ENCODE data around the gene SAMD13. TPM values are rescaled to one million over a fixed set of nuclear protein-coding genes. Genes with fewer than 3 reads are reported as not detected.

Gene SAMD13
- total and polyA plus RNA-seq, 10 of the 15 experiments (the other 5 are each of a cell fraction or from before 2014, with no cell fraction given): 0.81 to 1.9 (median 1.2) TPM; not detected in 1

DNA sequence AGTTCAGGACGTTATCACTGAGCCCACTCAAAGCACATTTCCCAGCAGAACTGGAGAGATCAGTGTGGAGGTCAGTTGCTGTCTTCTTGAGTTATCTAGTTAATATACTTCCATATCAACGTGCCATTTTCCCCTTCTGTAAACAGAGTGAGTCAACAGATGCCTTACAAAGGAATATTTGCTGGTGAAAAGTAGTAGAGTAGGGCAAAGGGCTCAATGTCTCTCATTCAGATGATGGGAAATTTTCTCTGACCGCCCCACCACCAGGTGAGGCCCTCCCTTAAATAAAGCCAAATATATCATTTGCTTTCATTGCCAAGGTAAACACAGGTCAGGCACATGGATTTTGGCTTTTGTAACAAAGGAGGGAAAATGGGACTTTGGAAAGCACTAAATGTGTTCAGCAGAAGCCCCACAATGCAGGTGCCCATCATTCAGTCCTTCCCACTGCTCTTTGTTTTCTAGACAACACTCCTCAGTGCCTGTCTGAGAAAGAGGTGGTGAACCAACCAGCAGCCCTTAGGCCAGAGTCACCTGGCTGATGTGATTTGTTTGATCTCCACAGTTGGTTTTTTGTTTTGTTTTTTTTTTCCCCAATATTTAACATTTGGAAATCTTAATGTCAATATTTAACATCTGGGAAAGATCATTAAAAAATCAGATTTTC, 40.5 kb upstream of the SAMD13 start (continued):
- TF ChIP-seq, protein P1, sequence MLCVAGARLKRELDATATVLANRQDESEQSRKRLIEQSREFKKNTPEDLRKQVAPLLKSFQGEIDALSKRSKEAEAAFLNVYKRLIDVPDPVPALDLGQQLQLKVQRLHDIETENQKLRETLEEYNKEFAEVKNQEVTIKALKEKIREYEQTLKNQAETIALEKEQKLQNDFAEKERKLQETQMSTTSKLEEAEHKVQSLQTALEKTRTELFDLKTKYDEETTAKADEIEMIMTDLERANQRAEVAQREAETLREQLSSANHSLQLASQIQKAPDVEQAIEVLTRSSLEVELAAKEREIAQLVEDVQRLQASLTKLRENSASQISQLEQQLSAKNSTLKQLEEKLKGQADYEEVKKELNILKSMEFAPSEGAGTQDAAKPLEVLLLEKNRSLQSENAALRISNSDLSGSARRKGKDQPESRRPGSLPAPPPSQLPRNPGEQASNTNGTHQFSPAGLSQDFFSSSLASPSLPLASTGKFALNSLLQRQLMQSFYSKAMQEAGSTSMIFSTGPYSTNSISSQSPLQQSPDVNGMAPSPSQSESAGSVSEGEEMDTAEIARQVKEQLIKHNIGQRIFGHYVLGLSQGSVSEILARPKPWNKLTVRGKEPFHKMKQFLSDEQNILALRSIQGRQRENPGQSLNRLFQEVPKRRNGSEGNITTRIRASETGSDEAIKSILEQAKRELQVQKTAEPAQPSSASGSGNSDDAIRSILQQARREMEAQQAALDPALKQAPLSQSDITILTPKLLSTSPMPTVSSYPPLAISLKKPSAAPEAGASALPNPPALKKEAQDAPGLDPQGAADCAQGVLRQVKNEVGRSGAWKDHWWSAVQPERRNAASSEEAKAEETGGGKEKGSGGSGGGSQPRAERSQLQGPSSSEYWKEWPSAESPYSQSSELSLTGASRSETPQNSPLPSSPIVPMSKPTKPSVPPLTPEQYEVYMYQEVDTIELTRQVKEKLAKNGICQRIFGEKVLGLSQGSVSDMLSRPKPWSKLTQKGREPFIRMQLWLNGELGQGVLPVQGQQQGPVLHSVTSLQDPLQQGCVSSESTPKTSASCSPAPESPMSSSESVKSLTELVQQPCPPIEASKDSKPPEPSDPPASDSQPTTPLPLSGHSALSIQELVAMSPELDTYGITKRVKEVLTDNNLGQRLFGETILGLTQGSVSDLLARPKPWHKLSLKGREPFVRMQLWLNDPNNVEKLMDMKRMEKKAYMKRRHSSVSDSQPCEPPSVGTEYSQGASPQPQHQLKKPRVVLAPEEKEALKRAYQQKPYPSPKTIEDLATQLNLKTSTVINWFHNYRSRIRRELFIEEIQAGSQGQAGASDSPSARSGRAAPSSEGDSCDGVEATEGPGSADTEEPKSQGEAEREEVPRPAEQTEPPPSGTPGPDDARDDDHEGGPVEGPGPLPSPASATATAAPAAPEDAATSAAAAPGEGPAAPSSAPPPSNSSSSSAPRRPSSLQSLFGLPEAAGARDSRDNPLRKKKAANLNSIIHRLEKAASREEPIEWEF (IDR thresholded peaks at IDR 0.05; ENCODE audit: insufficient replicate concordance, low read depth, low read length): no peak
- TF ChIP-seq, protein P2, sequence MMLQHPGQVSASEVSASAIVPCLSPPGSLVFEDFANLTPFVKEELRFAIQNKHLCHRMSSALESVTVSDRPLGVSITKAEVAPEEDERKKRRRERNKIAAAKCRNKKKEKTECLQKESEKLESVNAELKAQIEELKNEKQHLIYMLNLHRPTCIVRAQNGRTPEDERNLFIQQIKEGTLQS (IDR thresholded peaks at IDR 0.05; ENCODE audit: borderline replicate concordance, extremely low read depth, low read depth, low read length): no peak
- TF ChIP-seq, protein P3, sequence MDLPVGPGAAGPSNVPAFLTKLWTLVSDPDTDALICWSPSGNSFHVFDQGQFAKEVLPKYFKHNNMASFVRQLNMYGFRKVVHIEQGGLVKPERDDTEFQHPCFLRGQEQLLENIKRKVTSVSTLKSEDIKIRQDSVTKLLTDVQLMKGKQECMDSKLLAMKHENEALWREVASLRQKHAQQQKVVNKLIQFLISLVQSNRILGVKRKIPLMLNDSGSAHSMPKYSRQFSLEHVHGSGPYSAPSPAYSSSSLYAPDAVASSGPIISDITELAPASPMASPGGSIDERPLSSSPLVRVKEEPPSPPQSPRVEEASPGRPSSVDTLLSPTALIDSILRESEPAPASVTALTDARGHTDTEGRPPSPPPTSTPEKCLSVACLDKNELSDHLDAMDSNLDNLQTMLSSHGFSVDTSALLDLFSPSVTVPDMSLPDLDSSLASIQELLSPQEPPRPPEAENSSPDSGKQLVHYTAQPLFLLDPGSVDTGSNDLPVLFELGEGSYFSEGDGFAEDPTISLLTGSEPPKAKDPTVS (IDR thresholded peaks at IDR 0.05; ENCODE audit: low read depth, low read length): no peak
- TF ChIP-seq NR2C1 (IDR thresholded peaks at IDR 0.05) (no peak), BHLHE40 (IDR thresholded peaks at IDR 0.05; ENCODE audit: borderline replicate concordance in 1 of 2, low read depth in 2 of 2, low read length in 1 of 2) (no peak), MXI1 (IDR thresholded peaks at IDR 0.05; ENCODE audit: low read depth, low read length) (no peak)

Measured in GM12878 (cell line).